Endothelial cell of umbilical vein (primary cell): Measurements from ENCODE around the gene CCP110. TPM values are rescaled to one million over a fixed set of nuclear protein-coding genes. Genes with fewer than 3 reads are reported as not detected.

ENCODE experiments used
- BruUV-seq: library from RNA; stranded (reverse); fragments of 400-500 nt; replicated peaks from 2 replicates; lab custom pipeline; 2021; lab: Mats Ljungman, UMichigan
- CTCF ChIA-PET: fragments of 300-600, 350-600 bp; sonication (Branson Sonifier 250); formaldehyde crosslinking; loops from one replicate; lab custom pipeline; 2021; ENCODE audit warnings: antibody characterized with exemption, inconsistent platforms; lab: Charles Lee
- POLR2A ChIA-PET: fragments of 300-600, 350-600 bp; sonication (Branson Sonifier 250); formaldehyde crosslinking; loops from one replicate; lab custom pipeline; 2021; ENCODE audit warnings: antibody characterized with exemption, inconsistent platforms; lab: Charles Lee
- DNase-seq: peaks from one replicate; pipeline ENCODE4 v3.0.0-alpha.2; 2011; ENCODE audit warnings: low read depth, low spot score
- FAIRE-seq: peaks from 2 replicates; lab custom pipeline; 2011; peaks lifted over from hg19 to GRCh38; lab: Jason Lieb, UNC
- H2AFZ ChIP-seq: 2 replicates; pipeline ENCODE4 v1.6.0; 2012; ENCODE audit warnings: low read depth, low read length, control low read depth, inconsistent platforms
- H3K27ac ChIP-seq: 2 replicates; pipeline ENCODE4 v1.5.1; 2011; ENCODE audit warnings: low read depth, mild to moderate bottlenecking, control low read depth, low read length, moderate library complexity; ENCODE audit not compliant: insufficient read depth
- H3K27me3 ChIP-seq, 2 experiments: 2 replicates each; pipeline versions ENCODE4 v1.6.0 to v1.6.1; 2011; ENCODE audit warnings: low read length in 2 of 2, mixed read lengths in 1 of 2; ENCODE audit not compliant: control insufficient read depth in 2 of 2, insufficient read depth in 2 of 2
- H3K36me3 ChIP-seq, 2 experiments: 2 replicates in 1 of 2; 3 replicates in 1 of 2; pipeline ENCODE4 v1.5.1; 2011; ENCODE audit warnings: low read length in 2 of 2, mild to moderate bottlenecking in 1 of 2, moderate library complexity in 1 of 2; ENCODE audit not compliant: control insufficient read depth in 2 of 2, insufficient read depth in 2 of 2; ENCODE audit errors: extremely low read depth in 1 of 2
- H3K4me1 ChIP-seq: 3 replicates; pipeline ENCODE4 v1.5.1; 2011; ENCODE audit warnings: mild to moderate bottlenecking, low read length; ENCODE audit not compliant: control insufficient read depth, insufficient read depth; ENCODE audit errors: extremely low read depth
- H3K4me2 ChIP-seq: 2 replicates; pipeline ENCODE4 v1.6.1; 2011; ENCODE audit warnings: low read length, control low read depth, mixed read lengths; ENCODE audit not compliant: insufficient read depth
- H3K4me3 ChIP-seq, 3 experiments: fragments of 200-600 bp in 1 of 3; sonication (generic), shearing (Covaris generic) in 1 of 3; replicated peaks in 1 of 3; 2 replicates each; pipeline ENCODE4 v1.5.1; 2011 to 2016; ENCODE audit warnings: control low read depth in 3 of 3, low read length in 3 of 3, mild to moderate bottlenecking in 2 of 3, inconsistent platforms in 1 of 3, low read depth in 1 of 3, moderate library complexity in 1 of 3; ENCODE audit not compliant: insufficient read depth in 1 of 3
- H3K79me2 ChIP-seq: 2 replicates; pipeline ENCODE4 v1.6.0; 2012; ENCODE audit warnings: low read length, inconsistent platforms; ENCODE audit not compliant: control insufficient read depth, insufficient read depth
- H3K9ac ChIP-seq: replicated peaks from 2 replicates; pipeline ENCODE3; 2011; ENCODE audit warnings: low read length, control low read depth; ENCODE audit not compliant: insufficient read depth; ENCODE audit errors: extremely low read depth
- H3K9me1 ChIP-seq: replicated peaks from 3 replicates; pipeline ENCODE4 v1.6.0; 2011; ENCODE audit warnings: mild to moderate bottlenecking, low read length; ENCODE audit not compliant: control insufficient read depth, insufficient read depth; ENCODE audit errors: extremely low read depth
- H3K9me3 ChIP-seq: replicated peaks from 2 replicates; pipeline ENCODE4 v1.5.1; 2012; ENCODE audit warnings: low read length, inconsistent platforms; ENCODE audit not compliant: control insufficient read depth, insufficient read depth
- H4K20me1 ChIP-seq: replicated peaks from 2 replicates; pipeline ENCODE3; 2011; ENCODE audit warnings: mild to moderate bottlenecking, low read length; ENCODE audit not compliant: control insufficient read depth, insufficient read depth; ENCODE audit errors: extremely low read depth
- EZH2 ChIP-seq: IDR thresholded peaks from 2 replicates; pipeline ENCODE4 v1.6.1; 2012; ENCODE audit warnings: borderline replicate concordance, low read depth, mild to moderate bottlenecking, moderate library complexity, low read length, inconsistent platforms; ENCODE audit not compliant: severe bottlenecking
- FOS ChIP-seq: IDR thresholded peaks from 2 replicates; pipeline ENCODE4 v1.6.1; 2011; ENCODE audit warnings: mild to moderate bottlenecking, low read length, moderate library complexity, borderline replicate concordance; ENCODE audit not compliant: insufficient read depth
- GATA2 ChIP-seq: IDR thresholded peaks from 2 replicates; pipeline ENCODE4 v1.7.0; 2011; ENCODE audit warnings: low read depth, mild to moderate bottlenecking, moderate library complexity, mixed read lengths, low read length; ENCODE audit not compliant: insufficient read length, insufficient read depth
- JUN ChIP-seq: IDR thresholded peaks from 2 replicates; pipeline ENCODE4 v1.6.1; 2011; ENCODE audit warnings: borderline replicate concordance, low read depth; ENCODE audit not compliant: insufficient read length, insufficient read depth
- MYC ChIP-seq: IDR thresholded peaks from one replicate; pipeline ENCODE4 v1.6.1; 2011; ENCODE audit warnings: mild to moderate bottlenecking, low read depth, low read length
- POLR2A ChIP-seq: IDR thresholded peaks from 2 replicates; pipeline ENCODE4 v1.6.1; 2012; ENCODE audit warnings: low read depth, mild to moderate bottlenecking, control low read depth, low read length
- POLR2AphosphoS5 ChIP-seq: IDR thresholded peaks from 2 replicates; pipeline ENCODE4 v1.6.1; 2012; ENCODE audit warnings: low read depth, mild to moderate bottlenecking, control low read depth, low read length, moderate library complexity; ENCODE audit not compliant: insufficient read depth
- dilution Hi-C: fragments of 300-500 bp; cut with MboI; formaldehyde crosslinking; loops from one replicate; pipeline ENCODE4 v1.15.0; 2019; ENCODE audit warnings: low sequenced_read_pairs; ENCODE audit not compliant: extremely low pct_ligation_motif_present
- intact Hi-C: fragments of 100-400 bp; cut with micrococcal nuclease; formaldehyde crosslinking; loops from one replicate; pipeline ENCODE4 v1.10.0; 2022
- polyA plus RNA-seq, 4 experiments: library from polyadenylated mRNA; depleted of rRNA in 3 of 4; stranded (reverse) in 3 of 4; unstranded in 1 of 4; fragments of >200 nt; gene quantifications; 2 replicates each; pipeline versions ENCODE4 v1.2.1 to v1.2.3, GENCODE V29; 2011 to 2012; ENCODE audit warnings: missing spikeins in 1 of 4
- total RNA-seq: library from RNA; stranded (reverse); gene quantifications from 2 replicates; pipeline ENCODE4 v1.2.3, GENCODE V29; 2021
- TF ChIP-seq, protein P1 (sequence below): IDR thresholded peaks from 2 replicates; pipeline ENCODE4 v1.6.1; 2011; ENCODE audit not compliant: insufficient read depth, insufficient read length
- TF ChIP-seq, protein P2 (sequence below), 2 donors: IDR thresholded peaks; 1 replicate in 1 of 2; 2 replicates in 1 of 2; pipeline ENCODE4 v1.5.1; 2011; ENCODE audit warnings: low read length in 2 of 2, mild to moderate bottlenecking in 2 of 2, moderate library complexity in 2 of 2, control low read depth in 1 of 2, inconsistent platforms in 1 of 2, low read depth in 1 of 2; ENCODE audit not compliant: insufficient read depth in 1 of 2; ENCODE audit errors: extremely low read depth in 1 of 2

Gene CCP110
- total and polyA plus RNA-seq, 2 donors (not counting 3 experiments of a cell fraction or from before 2014, with no cell fraction given) = 3.7 to 16.5 TPM

DNA sequence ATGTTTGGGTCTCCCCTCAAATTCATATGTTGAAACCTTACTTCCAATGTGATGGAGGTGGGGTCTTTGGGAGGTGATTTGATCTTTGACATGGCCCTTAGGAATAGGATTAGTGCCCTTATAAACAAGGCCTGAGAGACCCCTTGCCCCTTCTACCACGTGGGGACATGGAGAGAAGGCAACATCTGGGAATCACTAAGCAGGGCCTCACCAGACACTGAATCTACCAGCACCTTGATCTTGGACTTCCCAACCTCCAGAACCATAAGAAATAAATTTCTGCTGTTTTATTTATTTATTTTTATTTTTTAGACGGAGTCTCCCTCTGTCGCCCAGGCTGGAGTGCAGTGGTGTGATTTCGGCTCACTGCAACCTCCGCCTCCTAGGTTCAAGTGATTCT lies 42.0 kb upstream of the CCP110 start:
- H4K20me1 ChIP-seq = no peaks in the 10 kb centered on the region
- H3K27ac ChIP-seq = no peak overlapping the region
- ChIA-PET CTCF (interaction anchor here (1.3 kb wide), 1 partner anchor 21 kb away, joined by 5 read pairs; no protein-coding TSS in a partner anchor), POLR2A (no interaction called here)
- BruUV-seq = no TSS peak
- H3K9me3 ChIP-seq = no peaks in the 10 kb centered on the region
- no peaks in the 10 kb centered on the region for H3K79me2 ChIP-seq
- DNase-seq (no peak), FAIRE-seq (no peak)
- H3K9ac ChIP-seq = no peak overlapping the region
- TF ChIP-seq JUN = no peak
- no peak for TF ChIP-seq POLR2AphosphoS5
- TF ChIP-seq, protein P1, sequence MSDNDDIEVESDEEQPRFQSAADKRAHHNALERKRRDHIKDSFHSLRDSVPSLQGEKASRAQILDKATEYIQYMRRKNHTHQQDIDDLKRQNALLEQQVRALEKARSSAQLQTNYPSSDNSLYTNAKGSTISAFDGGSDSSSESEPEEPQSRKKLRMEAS = no peak
- H3K4me1 ChIP-seq = no peaks in the 10 kb centered on the region
- dilution Hi-C loops = no loop called here
- no peak overlapping the region for H3K4me2 ChIP-seq
- H2AFZ ChIP-seq = no peak overlapping the region
- H3K9me1 ChIP-seq = no peaks in the 10 kb centered on the region
- H3K36me3 ChIP-seq = no peaks in the 10 kb centered on the region
- H3K27me3 ChIP-seq = no peaks in the 10 kb centered on the region
- intact Hi-C loops = no loop called here
- H3K4me3 ChIP-seq = no peak overlapping the region

DNA sequence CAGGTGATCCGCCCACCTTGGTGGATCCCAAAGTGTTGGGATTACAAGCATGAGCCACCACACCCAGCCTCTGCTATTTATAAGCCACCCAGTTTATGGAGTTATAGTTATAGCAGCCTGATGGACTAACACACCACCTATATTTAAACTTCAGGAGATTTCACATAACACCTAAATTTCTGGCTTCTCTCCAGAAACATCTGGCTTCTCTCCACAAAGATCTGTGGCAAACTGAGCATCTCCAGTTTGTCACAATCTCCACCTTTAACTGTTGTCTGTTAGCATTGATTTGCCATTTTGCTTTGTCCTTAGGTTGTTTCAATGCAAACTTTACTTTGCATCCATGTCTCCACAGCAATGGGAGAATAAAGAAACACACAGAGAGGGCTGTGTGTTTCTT lies 41.5 kb upstream of the CCP110 start:
- TF ChIP-seq, protein P2, sequence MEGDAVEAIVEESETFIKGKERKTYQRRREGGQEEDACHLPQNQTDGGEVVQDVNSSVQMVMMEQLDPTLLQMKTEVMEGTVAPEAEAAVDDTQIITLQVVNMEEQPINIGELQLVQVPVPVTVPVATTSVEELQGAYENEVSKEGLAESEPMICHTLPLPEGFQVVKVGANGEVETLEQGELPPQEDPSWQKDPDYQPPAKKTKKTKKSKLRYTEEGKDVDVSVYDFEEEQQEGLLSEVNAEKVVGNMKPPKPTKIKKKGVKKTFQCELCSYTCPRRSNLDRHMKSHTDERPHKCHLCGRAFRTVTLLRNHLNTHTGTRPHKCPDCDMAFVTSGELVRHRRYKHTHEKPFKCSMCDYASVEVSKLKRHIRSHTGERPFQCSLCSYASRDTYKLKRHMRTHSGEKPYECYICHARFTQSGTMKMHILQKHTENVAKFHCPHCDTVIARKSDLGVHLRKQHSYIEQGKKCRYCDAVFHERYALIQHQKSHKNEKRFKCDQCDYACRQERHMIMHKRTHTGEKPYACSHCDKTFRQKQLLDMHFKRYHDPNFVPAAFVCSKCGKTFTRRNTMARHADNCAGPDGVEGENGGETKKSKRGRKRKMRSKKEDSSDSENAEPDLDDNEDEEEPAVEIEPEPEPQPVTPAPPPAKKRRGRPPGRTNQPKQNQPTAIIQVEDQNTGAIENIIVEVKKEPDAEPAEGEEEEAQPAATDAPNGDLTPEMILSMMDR (IDR thresholded peaks at IDR 0.05; ENCODE audit: extremely low read depth in 1 of 2, insufficient read depth in 1 of 2, low read depth in 1 of 2, low read length in 2 of 2) = no peak
- TF ChIP-seq POLR2AphosphoS5 (no peak), POLR2A (no peak), JUN (no peak), EZH2 (no peak), FOS (no peak), GATA2 (no peak), MYC (no peak)
- TF ChIP-seq, protein P1 = no peak
- DNase-seq (no peak), FAIRE-seq (no peak)
- Histone ChIP-seq H3K4me2 (no peak overlapping the region), H3K27ac (no peak overlapping the region), H3K4me1 (no peaks in the 10 kb centered on the region), H3K36me3 (no peaks in the 10 kb centered on the region), H3K9ac (no peak overlapping the region), H3K9me1 (no peaks in the 10 kb centered on the region), H3K27me3 (no peaks in the 10 kb centered on the region), H3K9me3 (no peaks in the 10 kb centered on the region), H3K4me3 (no peak overlapping the region), H2AFZ (no peak overlapping the region), H3K79me2 (no peaks in the 10 kb centered on the region), H4K20me1 (no peaks in the 10 kb centered on the region)
- CTCF ChIA-PET = interaction anchor here (1.0 to 1.3 kb wide), 2 partner anchors 20 kb away, joined by 3 to 5 read pairs; no protein-coding TSS in a partner anchor
- no TSS peak for BruUV-seq
- dilution Hi-C loops = no loop called here
- intact Hi-C loops = no loop called here
- POLR2A ChIA-PET = no interaction called here
